Activated CD8-positive, alpha-beta memory T cell treated with anti-CD3 and anti-CD28 coated beads, Interleukin-2, amount 50 U/mL, for 1 hour (primary cell): ENCODE data around the gene IL6.
"Not testable (repeated sequence)": the region's sequence is repeated elsewhere in the genome, so short reads cannot be mapped to it uniquely, and the experiment has no call there.

Source experiments
- DNase-seq: peaks from one replicate; pipeline ENCODE4 v3.0.0-alpha.2; 2020; ENCODE audit errors: extremely low read depth

Gene IL6

GRCh38 chr7:22726907-22727713 lies at the start of gene IL6:
TSS of gene IL6 (plus strand) at chr7:22727200. CDS start at chr7:22727263, 63 bp downstream.
- DNase-seq = no peak

- not testable (repeated sequence) for DNase-seq
These were observed 49.7 kb upstream of the IL6 start for GRCh38 chr7:22677263-22677662.

- DNase-seq = no peak
These were observed 49.3 kb upstream of the IL6 start for GRCh38 chr7:22677680-22678079.

GRCh38 chr7:22680482-22680911 lies 46.5 kb upstream of the IL6 start:
- no peak for DNase-seq

- DNase-seq = no peak
These were observed 45.7 kb upstream of the IL6 start for GRCh38 chr7:22681312-22681711.

GRCh38 chr7:22681852-22682657 lies 44.9 kb upstream of the IL6 start:
- DNase-seq = no peak

- DNase-seq = no peak
These were observed 43.6 kb upstream of the IL6 start for GRCh38 chr7:22683379-22683778.

- DNase-seq = no peak
These were observed 40.4 kb upstream of the IL6 start for GRCh38 chr7:22686620-22687019.

- DNase-seq = no peak
These were observed 38.9 kb upstream of the IL6 start for GRCh38 chr7:22688084-22688483.

GRCh38 chr7:22688934-22689333 lies 38.1 kb upstream of the IL6 start:
- not testable (repeated sequence) for DNase-seq

- DNase-seq = no peak
These were observed 32.3 kb upstream of the IL6 start for GRCh38 chr7:22694597-22695207.

- no peak for DNase-seq
These were observed 31.4 kb upstream of the IL6 start for GRCh38 chr7:22695476-22696132.

- no peak for DNase-seq
These were observed 30.3 kb upstream of the IL6 start for GRCh38 chr7:22696541-22697228.

GRCh38 chr7:22697322-22697859 lies 29.6 kb upstream of the IL6 start:
- no peak for DNase-seq

GRCh38 chr7:22697876-22698606 lies 29.0 kb upstream of the IL6 start:
- no peak for DNase-seq

GRCh38 chr7:22698767-22699166 lies 28.2 kb upstream of the IL6 start:
- no peak for DNase-seq

- no peak for DNase-seq
These were observed 26.4 kb upstream of the IL6 start for GRCh38 chr7:22700559-22701002.

- DNase-seq = no peak
These were observed 24.5 kb upstream of the IL6 start for GRCh38 chr7:22702516-22702915.

GRCh38 chr7:22703107-22703855 lies 23.7 kb upstream of the IL6 start:
- not testable (repeated sequence) for DNase-seq
